ENCODE measurements around the gene TRIM66. TPM values are rescaled to one million over a fixed set of nuclear protein-coding genes. Genes with fewer than 3 reads are reported as not detected.

TRIM66 gene
- total and polyA plus RNA-seq, 2 of the 8 experiments (the other 6 are each of a cell fraction or from before 2014, with no cell fraction given): 3.1 to 3.5 TPM

- Histone ChIP-seq H3K4me1 (replicated peaks in 1 of 4; ENCODE audit: control insufficient read depth in 3 of 4, insufficient read depth in 4 of 4, low read length in 3 of 4) (no peaks in the 10 kb centered on the region), H4K8ac (ENCODE audit: extremely low read depth, insufficient read depth, low read length) (no peak overlapping the region), H2BK20ac (ENCODE audit: low read length) (no peak overlapping the region), H3K14ac (ENCODE audit: insufficient read length) (no peak overlapping the region), H2BK12ac (ENCODE audit: low read depth, low read length) (no peak overlapping the region), H3K36me3 (ENCODE audit: control insufficient read depth in 2 of 4, insufficient read depth in 4 of 4, low read length in 3 of 4) (peaks cover 0 to 5% (median 0%) of the 10 kb centered on the region in 4 experiments; a peak in 1 of 8 replicates), H3K27ac (ENCODE audit: low read depth, low read length) (no peak overlapping the region), H4K91ac (replicated peaks; ENCODE audit: insufficient read length, low read length) (no peak overlapping the region), H2BK15ac (ENCODE audit: low read length) (no peak overlapping the region), H4K20me1 (replicated peaks in 1 of 2; ENCODE audit: control insufficient read depth in 1 of 2, insufficient read depth in 2 of 2, low read length in 2 of 2) (no peaks in the 10 kb centered on the region), H3K4ac (replicated peaks; ENCODE audit: insufficient read length, low read depth, low read length) (no peak overlapping the region), H3K79me1 (ENCODE audit: low read depth, low read length) (no peaks in the 10 kb centered on the region), H3K4me3 (ENCODE audit: extremely low read depth in 1 of 4, insufficient read depth in 2 of 4, low read depth in 3 of 4, low read length in 4 of 4) (no peak overlapping the region), H2AK5ac (ENCODE audit: low read depth, low read length) (no peak overlapping the region), H3K9ac (replicated peaks in 1 of 4; ENCODE audit: extremely low read depth in 1 of 4, low read depth in 3 of 4, low read length in 3 of 4) (no peak overlapping the region), H3K4me2 (ENCODE audit: insufficient read depth in 1 of 2, low read depth in 2 of 2, low read length in 2 of 2) (no peak overlapping the region), H2BK120ac (replicated peaks; ENCODE audit: low read depth, low read length) (no peak overlapping the region), H3K18ac (ENCODE audit: extremely low read depth, low read length) (no peak overlapping the region), H3K23ac (ENCODE audit: insufficient read length) (no peak overlapping the region), H3K23me2 (ENCODE audit: low read depth, low read length) (no peaks in the 10 kb centered on the region), H3K56ac (replicated peaks; ENCODE audit: insufficient read length, low read depth, low read length) (no peak overlapping the region), H4K5ac (ENCODE audit: insufficient read length, low read depth, low read length) (no peak overlapping the region), H2BK5ac (ENCODE audit: low read depth, low read length) (no peak overlapping the region), H3K9me3 (ENCODE audit: insufficient read depth in 2 of 2, low read depth in 1 of 2, low read length in 1 of 2) (no peaks in the 10 kb centered on the region), H2AFZ (ENCODE audit: low read length) (no peak overlapping the region), H3K79me2 (ENCODE audit: control insufficient read depth in 1 of 2, insufficient read depth in 2 of 2, low read length in 2 of 2) (no peaks in the 10 kb centered on the region), H3K27me3 (replicated peaks in 1 of 4; ENCODE audit: control insufficient read depth in 3 of 4, extremely low read depth in 1 of 4, insufficient read depth in 3 of 4, low read length in 3 of 4) (no peaks in the 10 kb centered on the region)
- DNase-seq (ENCODE audit: low read depth in 1 of 2, low spot score in 2 of 2): no peak
- CTCF ChIA-PET (ENCODE audit: partially characterized antibody): interaction anchor here (1.3 kb wide), 1 partner anchor 12 kb away, joined by 4 read pairs; no protein-coding TSS in a partner anchor
- POLR2A ChIA-PET (ENCODE audit: partially characterized antibody): interaction anchor here (1.7 kb wide), 1 partner anchor 72 kb away, joined by 4 read pairs; no protein-coding TSS in a partner anchor
- no peak for FAIRE-seq
- WGBS, 2 experiments (ENCODE audit: extremely low coverage in 1 of 2, insufficient coverage in 1 of 2, insufficient read length in 1 of 2, insufficient replicate concordance in 2 of 2, low coverage in 1 of 2, low lambda C conversion rate in 2 of 2, missing lambda C conversion rate in 1 of 2): 87% methylated on average over 2 of the region's 2 CpGs; no CpG with 5 or more reads in 1 of the 2 experiments
- TF ChIP-seq TAF1 (IDR thresholded peaks at IDR 0.05; ENCODE audit: low read depth, low read length) (no peak), GTF2F1 (IDR thresholded peaks at IDR 0.05; ENCODE audit: borderline replicate concordance, low read depth, low read length) (no peak), NRF1 (IDR thresholded peaks at IDR 0.05; ENCODE audit: low read depth, low read length) (no peak), RAD21 (IDR thresholded peaks at IDR 0.05 in 1 of 2, conservative IDR thresholded peaks at IDR 0.05 in 1 of 2; ENCODE audit: low read depth in 2 of 2, low read length in 2 of 2) (no peak), ATF3 (IDR thresholded peaks at IDR 0.05; ENCODE audit: insufficient read depth, low read depth, low read length) (no peak), SP4 (IDR thresholded peaks at IDR 0.05; ENCODE audit: low read length) (no peak), BCL11A (IDR thresholded peaks at IDR 0.05; ENCODE audit: low read depth in 2 of 2, low read length in 2 of 2) (no peak), RFX5 (IDR thresholded peaks at IDR 0.05; ENCODE audit: borderline replicate concordance, low read depth, low read length) (no peak), SRF (IDR thresholded peaks at IDR 0.05; ENCODE audit: low read depth, low read length) (no peak), TAF7 (optimal IDR thresholded peaks at IDR 0.05; ENCODE audit: borderline replicate concordance, low read depth, low read length) (no peak)
These were observed 65.4 kb downstream of the TRIM66 start for GRCh38 chr11:8617063-8617462.
